Right lobe of liver (tissue), 6 donors: ENCODE data around the gene RBFOX1. TPM values are rescaled to one million over a fixed set of nuclear protein-coding genes. Genes with fewer than 3 reads are reported as not detected.

Experiments
- ATAC-seq, 4 donors: fragments of 200-7000 bp; cut with Tn5 transposase; one replicate each; pipeline ENCODE4 v1.9.1; 2020; ENCODE audit warnings: mild to moderate bottlenecking in 4 of 4, moderate library complexity in 4 of 4
- DNase-seq, 3 donors: peaks; one replicate each; pipeline ENCODE4 v3.0.0-alpha.2; 2020
- H3K27ac ChIP-seq, 3 donors: fragments of 200-600 bp; one replicate each; pipeline ENCODE4 v1.8.0; 2022
- H3K27me3 ChIP-seq, 2 donors: fragments of 200-600 bp; one replicate each; pipeline ENCODE4 v1.8.0; 2022
- H3K36me3 ChIP-seq, 4 donors: fragments of 200-600 bp; sonication (generic) in 1 of 4; one replicate each; pipeline versions ENCODE4 v1.5.1 to v1.8.0; 2017 to 2022; ENCODE audit warnings: control low read depth in 1 of 4
- H3K4me1 ChIP-seq, 4 donors: fragments of 200-600 bp; sonication (generic) in 1 of 4; one replicate each; pipeline versions ENCODE4 v1.5.1 to v1.8.0; 2017 to 2022; ENCODE audit warnings: control low read depth in 1 of 4
- H3K4me3 ChIP-seq, 3 donors: fragments of 200-600 bp; one replicate each; pipeline ENCODE4 v1.8.0; 2022
- H3K9me3 ChIP-seq, 4 donors: fragments of 200-600 bp; sonication (generic) in 1 of 4; one replicate each; pipeline versions ENCODE4 v1.5.1 to v1.8.0; 2017 to 2022; ENCODE audit warnings: control low read depth in 1 of 4
- CTCF ChIP-seq, 4 donors: fragments of 200-600 bp in 3 of 4; fragments of 450-650 bp in 1 of 4; IDR thresholded peaks; one replicate each; pipeline versions ENCODE4 v1.5.1 to v1.8.0; 2016 to 2022; ENCODE audit warnings: antibody characterized with exemption in 4 of 4, mild to moderate bottlenecking in 2 of 4
- POLR2A ChIP-seq: fragments of 450-650 bp; IDR thresholded peaks from one replicate; pipeline ENCODE4 v1.6.1; 2017; ENCODE audit warnings: antibody characterized with exemption, mild to moderate bottlenecking
- WGBS: methylation state at CpG from one replicate; pipeline ENCODE4 v1.1.6; 2018; ENCODE audit warnings: low coverage, low lambda C conversion rate; ENCODE audit not compliant: insufficient coverage; ENCODE audit errors: missing lambda C conversion rate; 5-methylcytosine and 5-hydroxymethylcytosine counted together
- intact Hi-C, 2 donors: fragments of 100-400 bp; cut with DNase I; formaldehyde crosslinking; loops; one replicate each; pipeline versions ENCODE4 v1.11.2 to v1.14.1; 2022
- total RNA-seq, 6 experiments: library from RNA; depleted of rRNA in 2 of 6; stranded (reverse); fragments of >200 nt in 2 of 6; fragmentation: NEBNext Ultra II Directional in 3 of 6; extraction: Animal tissue kit (Norgen Biotek cat#: 25700) in 3 of 6; gene quantifications; one replicate each; pipeline versions ENCODE4 v1.1.0 to v1.2.4, GENCODE V29; 2016 to 2023
- donor health status: DM: no; HTN: yes; CAD: no.
- donor health status: DM: no; HTN: no; CAD: no.
- donor health status: DM: no; HTN: no; CAD: no.
- donor health status: DM: no; HTN: yes; CAD: no.
- donor health status: DM: no; HTN: yes; CAD: no.

The RBFOX1 gene
- total RNA-seq, 6 experiments from 2014 or later, result 0.19 TPM; not detected in 5

GRCh38 chr16:7628981-7629380 is 296.3 kb downstream of the RBFOX1 start:
- DNase-seq (no peak), ATAC-seq (no peak)
- Histone ChIP-seq H3K27ac (no peak overlapping the region), H3K4me1 (no peaks in the 10 kb centered on the region), H3K9me3 (no peaks in the 10 kb centered on the region), H3K4me3 (no peak overlapping the region), H3K36me3 (no peaks in the 10 kb centered on the region), H3K27me3 (no peaks in the 10 kb centered on the region)
- TF ChIP-seq POLR2A, result no peak
- no peak for TF ChIP-seq CTCF (IDR thresholded peaks at IDR 0.05)
- intact Hi-C loops, result no loop called here
- WGBS, result 47% methylated on average over 5 of the region's 6 CpGs

GRCh38 chr16:7629571-7629970 is 296.9 kb downstream of the RBFOX1 start:
- intact Hi-C loops, result no loop called here
- ATAC-seq, result no peak
- Histone ChIP-seq H3K36me3 (no peaks in the 10 kb centered on the region), H3K4me1 (no peaks in the 10 kb centered on the region), H3K27ac (no peak overlapping the region), H3K4me3 (no peak overlapping the region), H3K27me3 (no peaks in the 10 kb centered on the region), H3K9me3 (no peaks in the 10 kb centered on the region)
- TF ChIP-seq POLR2A, result no peak
- TF ChIP-seq CTCF (IDR thresholded peaks at IDR 0.05), result no peak
- DNase-seq, result no peak
- WGBS, result 66% methylated on average over 4 of the region's 5 CpGs

- Histone ChIP-seq H3K27me3 (no peaks in the 10 kb centered on the region), H3K4me1 (no peaks in the 10 kb centered on the region), H3K36me3 (no peaks in the 10 kb centered on the region), H3K4me3 (no peak overlapping the region), H3K27ac (no peak overlapping the region), H3K9me3 (no peaks in the 10 kb centered on the region)
- WGBS, result 47% methylated on average over 4 of the region's 4 CpGs
- ATAC-seq (no peak), DNase-seq (no peak)
- TF ChIP-seq POLR2A, result no peak
- TF ChIP-seq CTCF (IDR thresholded peaks at IDR 0.05), result no peak
- intact Hi-C loops, result no loop called here
These were observed 304.8 kb downstream of the RBFOX1 start for GRCh38 chr16:7637446-7637845.

GRCh38 chr16:7638306-7638705 is 305.7 kb downstream of the RBFOX1 start:
- no peaks in the 10 kb centered on the region for H3K9me3 ChIP-seq
- H3K36me3 ChIP-seq, result no peaks in the 10 kb centered on the region
- no peak overlapping the region for H3K27ac ChIP-seq
- no peak overlapping the region for H3K4me3 ChIP-seq
- DNase-seq, result no peak
- TF ChIP-seq POLR2A, result no peak
- no peak for TF ChIP-seq CTCF (IDR thresholded peaks at IDR 0.05)
- H3K4me1 ChIP-seq, result no peaks in the 10 kb centered on the region
- H3K27me3 ChIP-seq, result no peaks in the 10 kb centered on the region
- ATAC-seq, result no peak
- WGBS, result 57% methylated on average over 4 of the region's 5 CpGs
- intact Hi-C loops, result no loop called here

GRCh38 chr16:7640334-7640733 is 307.7 kb downstream of the RBFOX1 start:
- intact Hi-C loops, result no loop called here
- Histone ChIP-seq H3K27me3 (no peaks in the 10 kb centered on the region), H3K4me3 (no peak overlapping the region), H3K9me3 (no peaks in the 10 kb centered on the region), H3K36me3 (no peaks in the 10 kb centered on the region), H3K27ac (no peak overlapping the region), H3K4me1 (no peaks in the 10 kb centered on the region)
- TF ChIP-seq CTCF (IDR thresholded peaks at IDR 0.05) (no peak), POLR2A (no peak)
- 29% methylated on average over 3 of the region's 3 CpGs for WGBS
- no peak for DNase-seq
- ATAC-seq, result no peak
